ENCODE data around the gene ADSS1.

- TF ChIP-seq CTCF (IDR thresholded peaks at IDR 0.05) (no peak), NFIC (IDR thresholded peaks at IDR 0.05; ENCODE audit: borderline replicate concordance) (no peak), RXRA (IDR thresholded peaks at IDR 0.05; ENCODE audit: borderline replicate concordance, low read depth) (no peak), POLR2AphosphoS5 (IDR thresholded peaks at IDR 0.05; ENCODE audit: low read depth, low read length) (no peak), NRF1 (IDR thresholded peaks at IDR 0.05; ENCODE audit: low read depth, low read length) (no peak)
These were observed 47.3 kb downstream of the ADSS1 start for GRCh38 chr14:104771374-104771773.

All from SK-N-SH (cell line).